Tibial nerve (tissue), 4 donors: ENCODE data around the gene UFL1. TPM values are rescaled to one million over a fixed set of nuclear protein-coding genes. Genes with fewer than 3 reads are reported as not detected.

Source experiments
- DNase-seq, 2 donors: peaks; one replicate each; pipeline ENCODE4 v3.0.0-alpha.2; 2019; ENCODE audit warnings: low spot score in 2 of 2
- H3K27ac ChIP-seq, 4 donors: fragments of 200-600 bp; sonication (generic) in 3 of 4; one replicate each; pipeline ENCODE4 v1.5.1; 2017 to 2019; ENCODE audit warnings: mild to moderate bottlenecking in 1 of 4
- H3K27me3 ChIP-seq, 2 donors: fragments of 200-600 bp; sonication (generic) in 1 of 2; one replicate each; pipeline versions ENCODE4 v1.5.1 to v1.6.0; 2017 to 2019
- H3K36me3 ChIP-seq, 3 donors: fragments of 200-600 bp; sonication (generic); one replicate each; pipeline ENCODE4 v1.5.1; 2018 to 2019
- H3K4me1 ChIP-seq, 4 donors: fragments of 200-600 bp; sonication (generic) in 3 of 4; one replicate each; pipeline ENCODE4 v1.5.1; 2017 to 2019
- H3K4me3 ChIP-seq, 4 donors: fragments of 200-600 bp; sonication (generic) in 3 of 4; one replicate each; pipeline ENCODE4 v1.5.1; 2017 to 2019; ENCODE audit warnings: mild to moderate bottlenecking in 1 of 4, moderate library complexity in 1 of 4
- H3K9me3 ChIP-seq, 4 donors: fragments of 200-600 bp; sonication (generic) in 3 of 4; one replicate each; pipeline ENCODE4 v1.5.1; 2017 to 2019
- EP300 ChIP-seq, 2 donors: sonication (generic); formaldehyde crosslinking; IDR thresholded peaks; one replicate each; pipeline ENCODE4 v1.6.1; 2017; ENCODE audit warnings: antibody characterized with exemption in 2 of 2, mild to moderate bottlenecking in 1 of 2
- POLR2A ChIP-seq, 2 donors: fragments of 450-650 bp; IDR thresholded peaks; one replicate each; pipeline ENCODE4 v1.6.1; 2017; ENCODE audit warnings: antibody characterized with exemption in 2 of 2, mild to moderate bottlenecking in 2 of 2, moderate library complexity in 2 of 2
- WGBS, 2 donors: methylation state at CpG; one replicate each; pipeline ENCODE4 v1.1.5; 2018; 5-methylcytosine and 5-hydroxymethylcytosine counted together
- total RNA-seq, 4 donors: library from RNA; depleted of rRNA; stranded (reverse); fragments of >200 nt; gene quantifications; one replicate each; pipeline ENCODE4 v1.1.0, GENCODE V29; 2016
- TF ChIP-seq, protein P1 (sequence below), 5 experiments: fragments of 200-600 bp in 3 of 5; fragments of 450-650 bp in 2 of 5; sonication (generic) in 3 of 5; IDR thresholded peaks; one replicate each; pipeline ENCODE4 v1.5.1; 2016 to 2019; ENCODE audit warnings: antibody characterized with exemption in 5 of 5, mild to moderate bottlenecking in 3 of 5, moderate library complexity in 2 of 5

UFL1 gene
- total RNA-seq, 4 donors from 2014 or later: 16.5 to 29.7 (median 24.4) TPM

DNA sequence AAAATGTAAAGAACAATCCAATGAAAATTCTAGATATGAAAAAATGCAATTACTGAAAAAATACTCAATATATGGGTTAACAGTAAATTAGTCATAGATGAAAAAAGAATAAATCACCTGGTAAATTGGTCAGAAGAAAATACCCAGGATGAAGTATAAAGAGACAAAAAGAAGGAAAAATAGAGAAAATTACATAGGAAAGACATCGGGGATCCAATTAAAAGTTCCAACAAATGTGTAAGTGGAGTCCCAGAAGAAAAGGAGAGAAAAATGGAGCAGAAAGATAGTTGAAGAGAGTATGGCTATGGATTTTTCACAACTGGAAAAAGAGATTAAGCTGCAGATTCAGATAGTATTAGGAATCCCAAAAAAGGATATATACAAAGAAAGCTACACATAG lies 18.7 kb upstream of the UFL1 start:
- 95 to 96% methylated on average over 1 of the region's 1 CpG for WGBS, 2 donors
- no peak overlapping the region for H3K27ac ChIP-seq
- H3K9me3 ChIP-seq: peaks cover 0 to 44% (median 0%) of the 10 kb centered on the region in 4 donors
- peaks cover 0 to 22% (median 0%) of the 10 kb centered on the region in 3 donors for H3K36me3 ChIP-seq
- H3K4me1 ChIP-seq: no peaks in the 10 kb centered on the region
- TF ChIP-seq POLR2A (IDR thresholded peaks at IDR 0.05) (no peak), EP300 (IDR thresholded peaks at IDR 0.05) (no peak)
- TF ChIP-seq, protein P1, sequence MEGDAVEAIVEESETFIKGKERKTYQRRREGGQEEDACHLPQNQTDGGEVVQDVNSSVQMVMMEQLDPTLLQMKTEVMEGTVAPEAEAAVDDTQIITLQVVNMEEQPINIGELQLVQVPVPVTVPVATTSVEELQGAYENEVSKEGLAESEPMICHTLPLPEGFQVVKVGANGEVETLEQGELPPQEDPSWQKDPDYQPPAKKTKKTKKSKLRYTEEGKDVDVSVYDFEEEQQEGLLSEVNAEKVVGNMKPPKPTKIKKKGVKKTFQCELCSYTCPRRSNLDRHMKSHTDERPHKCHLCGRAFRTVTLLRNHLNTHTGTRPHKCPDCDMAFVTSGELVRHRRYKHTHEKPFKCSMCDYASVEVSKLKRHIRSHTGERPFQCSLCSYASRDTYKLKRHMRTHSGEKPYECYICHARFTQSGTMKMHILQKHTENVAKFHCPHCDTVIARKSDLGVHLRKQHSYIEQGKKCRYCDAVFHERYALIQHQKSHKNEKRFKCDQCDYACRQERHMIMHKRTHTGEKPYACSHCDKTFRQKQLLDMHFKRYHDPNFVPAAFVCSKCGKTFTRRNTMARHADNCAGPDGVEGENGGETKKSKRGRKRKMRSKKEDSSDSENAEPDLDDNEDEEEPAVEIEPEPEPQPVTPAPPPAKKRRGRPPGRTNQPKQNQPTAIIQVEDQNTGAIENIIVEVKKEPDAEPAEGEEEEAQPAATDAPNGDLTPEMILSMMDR (IDR thresholded peaks at IDR 0.05): no peak
- no peak overlapping the region for H3K4me3 ChIP-seq
- H3K27me3 ChIP-seq: no peaks in the 10 kb centered on the region
- no peak for DNase-seq

- WGBS, 2 donors: 63 to 84% methylated on average over 2 of the region's 2 CpGs
- no peak for DNase-seq
- no peaks in the 10 kb centered on the region for H3K27me3 ChIP-seq
Measured at GRCh38 chr6:96505363-96505762, 16.2 kb upstream of the UFL1 start.

GRCh38 chr6:96509281-96509680 lies 12.3 kb upstream of the UFL1 start:
- TF ChIP-seq EP300 (IDR thresholded peaks at IDR 0.05) (no peak), POLR2A (IDR thresholded peaks at IDR 0.05) (no peak)
- TF ChIP-seq, protein P1 (IDR thresholded peaks at IDR 0.05): no peak
- H3K4me3 ChIP-seq: no peak overlapping the region
- 62 to 73% methylated on average over 2 of the region's 2 CpGs for WGBS, 2 donors
- no peaks in the 10 kb centered on the region for H3K4me1 ChIP-seq
- H3K9me3 ChIP-seq: peaks cover 0 to 21% (median 4%) of the 10 kb centered on the region in 4 donors
- H3K27me3 ChIP-seq: no peaks in the 10 kb centered on the region
- H3K36me3 ChIP-seq: peaks cover 2 to 53% (median 5%) of the 10 kb centered on the region in 3 donors
- H3K27ac ChIP-seq: no peak overlapping the region
- no peak for DNase-seq

More at GRCh38 chr6:96505363-96505762, 16.2 kb upstream of the UFL1 start:
- Histone ChIP-seq H3K27ac (no peak overlapping the region), H3K4me1 (no peaks in the 10 kb centered on the region), H3K4me3 (no peak overlapping the region), H3K9me3 (peaks cover 0 to 41% (median 4%) of the 10 kb centered on the region in 4 donors), H3K36me3 (peaks cover 0 to 44% (median 0%) of the 10 kb centered on the region in 3 donors)
- no peak for TF ChIP-seq POLR2A (IDR thresholded peaks at IDR 0.05)
- no peak for TF ChIP-seq EP300 (IDR thresholded peaks at IDR 0.05)
- TF ChIP-seq, protein P1 (IDR thresholded peaks at IDR 0.05): no peak

GRCh38 chr6:96520171-96521115 lies 1.2 kb upstream of the UFL1 start:
- H3K36me3 ChIP-seq: peaks cover 0 to 8% (median 0%) of the 10 kb centered on the region in 3 donors
- no peak for DNase-seq
- peaks cover 0 to 34% (median 12%) of the 10 kb centered on the region in 4 donors for H3K4me1 ChIP-seq
- peak overlapping the region; percentile 61 to 94 (median 88) for H3K4me3 ChIP-seq
- 56 to 57% methylated on average over 6 of the region's 6 CpGs for WGBS, 2 donors
- no peaks in the 10 kb centered on the region for H3K27me3 ChIP-seq
- TF ChIP-seq EP300 (IDR thresholded peaks at IDR 0.05) (no peak), POLR2A (IDR thresholded peaks at IDR 0.05) (no peak)
- TF ChIP-seq, protein P1 (IDR thresholded peaks at IDR 0.05): no peak
- H3K9me3 ChIP-seq: no peaks in the 10 kb centered on the region
- peak overlapping the region in 2 of 4 donors; percentile 98 to 99 for H3K27ac ChIP-seq

- Histone ChIP-seq H3K27ac (peak overlapping the region; percentile 89 to 99 (median 97)), H3K9me3 (no peaks in the 10 kb centered on the region), H3K4me1 (peaks cover 0 to 34% (median 12%) of the 10 kb centered on the region in 4 donors), H3K27me3 (no peaks in the 10 kb centered on the region), H3K4me3 (peak overlapping the region; percentile 61 to 94 (median 88)), H3K36me3 (peaks cover 0 to 16% (median 0%) of the 10 kb centered on the region in 3 donors)
- no peak for DNase-seq
- WGBS, 2 donors: 1% methylated on average over 8 of the region's 8 CpGs
- no peak for TF ChIP-seq EP300 (IDR thresholded peaks at IDR 0.05)
Measured at GRCh38 chr6:96521306-96521643, 331 bp upstream of the UFL1 start.
